DOHH2 (cell line): Measurements from ENCODE around the gene TBX20.
"Not testable (repeated sequence)": the region's sequence is repeated elsewhere in the genome, so short reads cannot be mapped to it uniquely, and the experiment has no call there.

Source experiments
- EZH2phosphoT487 ChIP-seq: fragments of 200-600 bp; sonication (generic); IDR thresholded peaks from 2 replicates; pipeline ENCODE4 v1.6.1; 2017; ENCODE audit warnings: borderline replicate concordance, mild to moderate bottlenecking, antibody characterized with exemption, low read length, moderate library complexity, mixed read lengths
- TF ChIP-seq, protein P1 (sequence below): fragments of 200-600 bp; sonication (generic); IDR thresholded peaks from one replicate; pipeline ENCODE4 v1.5.1; 2014; ENCODE audit warnings: antibody characterized with exemption, mild to moderate bottlenecking, low read depth, low read length; ENCODE audit not compliant: poor library complexity, severe bottlenecking

DNA sequence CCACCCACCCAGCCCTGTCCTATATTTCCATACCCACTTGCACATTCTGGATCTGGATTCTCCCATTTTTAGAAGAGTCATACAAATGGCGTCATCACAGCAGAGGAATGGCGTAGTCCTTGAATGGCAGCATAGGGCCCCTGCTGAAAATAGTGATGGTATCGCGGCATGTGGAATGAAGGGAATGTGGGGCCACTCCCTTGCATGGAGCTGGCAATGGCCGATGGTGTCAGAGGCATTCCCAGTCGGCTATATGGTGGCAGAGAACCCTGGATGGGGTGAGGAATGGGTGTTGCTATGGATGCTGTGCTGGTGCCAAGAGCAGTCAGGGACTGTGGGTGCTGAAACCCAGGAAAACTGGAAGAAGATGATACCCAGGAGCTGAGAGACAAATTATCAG is 51.5 kb downstream of the TBX20 start:
- TF ChIP-seq, protein P1, sequence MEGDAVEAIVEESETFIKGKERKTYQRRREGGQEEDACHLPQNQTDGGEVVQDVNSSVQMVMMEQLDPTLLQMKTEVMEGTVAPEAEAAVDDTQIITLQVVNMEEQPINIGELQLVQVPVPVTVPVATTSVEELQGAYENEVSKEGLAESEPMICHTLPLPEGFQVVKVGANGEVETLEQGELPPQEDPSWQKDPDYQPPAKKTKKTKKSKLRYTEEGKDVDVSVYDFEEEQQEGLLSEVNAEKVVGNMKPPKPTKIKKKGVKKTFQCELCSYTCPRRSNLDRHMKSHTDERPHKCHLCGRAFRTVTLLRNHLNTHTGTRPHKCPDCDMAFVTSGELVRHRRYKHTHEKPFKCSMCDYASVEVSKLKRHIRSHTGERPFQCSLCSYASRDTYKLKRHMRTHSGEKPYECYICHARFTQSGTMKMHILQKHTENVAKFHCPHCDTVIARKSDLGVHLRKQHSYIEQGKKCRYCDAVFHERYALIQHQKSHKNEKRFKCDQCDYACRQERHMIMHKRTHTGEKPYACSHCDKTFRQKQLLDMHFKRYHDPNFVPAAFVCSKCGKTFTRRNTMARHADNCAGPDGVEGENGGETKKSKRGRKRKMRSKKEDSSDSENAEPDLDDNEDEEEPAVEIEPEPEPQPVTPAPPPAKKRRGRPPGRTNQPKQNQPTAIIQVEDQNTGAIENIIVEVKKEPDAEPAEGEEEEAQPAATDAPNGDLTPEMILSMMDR = not testable (repeated sequence)
- not testable (repeated sequence) for TF ChIP-seq EZH2phosphoT487
